NCI-H345 treated with DMSO at 0.1 percent for 48 hours (cell line): ENCODE results near the gene COPS9.

Experiments used
- DNase-seq: peaks from one replicate; lab custom pipeline; 2025; ENCODE audit not compliant: unreplicated experiment; lab: John Stamatoyannopoulos, UW

The COPS9 gene

DNA sequence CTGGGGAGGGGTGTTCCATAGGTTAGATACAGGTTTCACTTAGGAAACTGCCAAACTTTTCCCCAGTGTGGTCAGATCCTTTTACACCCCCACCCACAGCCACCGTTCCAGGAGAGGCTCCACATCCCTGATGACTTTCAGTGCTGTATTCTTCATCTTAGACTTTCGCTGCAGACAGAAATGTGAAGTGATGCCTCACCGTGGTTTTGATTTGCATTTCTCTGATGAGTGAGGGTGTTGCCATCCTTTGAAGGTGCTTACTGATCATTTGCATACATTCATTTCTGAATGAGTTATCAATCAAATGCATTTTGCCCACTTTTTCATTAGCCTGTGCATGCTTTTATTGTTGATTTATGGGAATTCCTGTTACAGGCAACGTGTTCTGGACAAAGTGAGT lies 14.9 kb downstream of the COPS9 start:
- no peak for DNase-seq

DNA sequence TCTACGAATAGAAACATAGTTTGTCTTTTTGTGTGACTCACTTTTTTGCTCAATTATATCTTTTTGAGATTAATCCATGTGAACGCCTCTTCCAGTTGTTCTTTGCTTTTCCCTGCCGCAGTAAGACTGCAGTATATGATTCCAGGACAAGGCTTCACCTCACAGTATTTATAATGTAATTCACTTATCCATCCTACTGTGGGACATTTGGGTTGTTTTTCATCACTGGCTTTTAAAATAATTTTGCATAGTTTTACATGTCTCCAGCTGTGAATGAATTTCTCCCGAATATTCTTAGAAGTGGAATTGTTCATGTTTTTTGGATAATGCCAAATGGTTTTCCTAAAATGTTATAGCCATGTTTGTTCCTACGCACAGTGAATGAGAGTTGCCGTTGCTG lies 21.9 kb downstream of the COPS9 start:
- DNase-seq, result no peak

DNA sequence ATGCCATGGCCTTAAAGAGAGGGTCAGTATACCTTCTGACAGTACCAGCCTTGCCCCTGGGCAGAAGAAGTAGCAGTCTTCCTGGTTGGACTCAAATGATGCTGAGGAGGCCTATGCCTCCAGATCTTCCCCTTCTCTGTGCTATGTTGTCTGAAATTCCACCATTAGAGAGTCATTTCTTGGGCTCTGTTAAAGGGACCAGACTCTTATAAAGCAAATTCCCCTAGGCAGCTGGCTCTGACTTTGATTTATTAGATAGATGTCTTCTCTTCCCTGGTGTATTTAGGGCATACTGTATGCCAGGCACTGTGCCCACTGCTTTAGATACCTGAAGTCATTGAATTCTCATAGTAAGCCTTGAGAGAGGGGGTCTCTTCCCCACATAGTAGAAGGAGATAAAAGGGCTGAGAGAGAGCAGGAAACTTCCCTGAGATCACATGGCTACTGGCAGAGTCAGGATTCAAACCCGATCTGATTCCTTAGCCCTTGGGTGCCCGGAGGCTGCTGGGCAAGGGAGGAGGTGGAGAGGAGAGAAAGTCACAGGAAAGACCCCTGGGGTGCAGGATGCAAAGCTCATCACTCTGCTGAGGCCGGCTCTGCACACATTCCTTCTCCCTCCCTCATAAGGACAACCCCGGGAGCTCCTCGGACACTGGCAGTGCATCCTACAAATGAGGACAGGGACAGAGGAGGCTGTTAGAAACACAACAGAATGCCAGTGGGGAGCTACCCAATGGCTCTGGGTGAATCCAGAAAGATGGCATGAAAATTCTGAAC lies 23.0 kb downstream of the COPS9 start:
- no peak for DNase-seq

DNA sequence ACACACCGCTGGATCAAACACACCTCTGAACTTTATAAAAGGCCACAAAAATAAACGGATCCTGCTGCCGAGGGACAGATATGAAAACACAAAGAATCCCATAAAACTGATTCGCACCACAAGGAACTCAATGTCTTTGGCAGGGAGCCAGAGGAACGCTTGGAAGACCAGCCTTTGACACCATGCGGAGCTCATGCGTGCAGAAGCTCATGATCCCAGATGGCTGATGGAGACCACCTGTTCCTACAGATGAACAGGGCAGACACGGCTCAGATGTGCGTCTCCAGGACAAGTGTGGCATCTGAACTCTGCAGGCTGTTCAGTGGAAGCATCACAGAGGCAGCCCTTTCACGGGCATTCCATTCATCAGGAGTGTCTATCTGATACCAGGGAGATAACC lies 24.9 kb downstream of the COPS9 start:
- no peak for DNase-seq

DNA sequence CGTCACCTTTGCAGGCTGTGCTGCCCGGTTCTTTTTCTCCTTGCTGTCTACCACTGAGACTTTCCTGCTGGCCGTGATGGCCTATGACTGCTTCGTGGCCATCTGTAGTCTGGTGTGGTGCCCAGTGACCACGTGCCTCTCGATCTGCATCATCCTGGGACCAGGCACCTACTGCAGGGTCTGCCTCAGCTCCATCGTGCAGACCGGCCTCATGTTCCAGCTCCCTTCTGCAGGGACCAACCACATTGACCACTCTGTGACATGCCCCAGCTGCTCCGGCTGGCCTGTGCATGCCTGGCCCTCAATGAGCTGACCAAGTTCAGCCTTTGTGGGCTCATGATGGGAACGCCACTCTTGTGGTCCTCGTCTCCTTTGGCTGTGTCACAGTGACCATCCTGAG lies 26.7 kb downstream of the COPS9 start:
- no peak for DNase-seq

DNA sequence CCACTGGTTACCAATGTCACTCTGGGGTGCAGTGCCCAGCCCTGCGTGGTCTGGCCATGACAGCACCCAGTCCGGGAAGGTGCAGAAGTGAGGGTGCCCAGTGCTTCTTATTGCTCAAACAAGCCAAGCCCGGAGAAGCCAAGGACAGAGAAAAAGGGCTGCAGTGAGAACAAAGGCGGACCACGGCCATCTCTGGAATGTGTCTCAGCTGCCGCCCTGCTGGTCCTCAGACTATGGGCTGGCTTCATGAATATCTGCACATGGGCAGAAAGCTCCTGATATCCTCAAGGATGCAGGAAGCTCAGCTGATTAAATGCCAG lies 28.7 kb downstream of the COPS9 start:
- DNase-seq, result no peak

DNA sequence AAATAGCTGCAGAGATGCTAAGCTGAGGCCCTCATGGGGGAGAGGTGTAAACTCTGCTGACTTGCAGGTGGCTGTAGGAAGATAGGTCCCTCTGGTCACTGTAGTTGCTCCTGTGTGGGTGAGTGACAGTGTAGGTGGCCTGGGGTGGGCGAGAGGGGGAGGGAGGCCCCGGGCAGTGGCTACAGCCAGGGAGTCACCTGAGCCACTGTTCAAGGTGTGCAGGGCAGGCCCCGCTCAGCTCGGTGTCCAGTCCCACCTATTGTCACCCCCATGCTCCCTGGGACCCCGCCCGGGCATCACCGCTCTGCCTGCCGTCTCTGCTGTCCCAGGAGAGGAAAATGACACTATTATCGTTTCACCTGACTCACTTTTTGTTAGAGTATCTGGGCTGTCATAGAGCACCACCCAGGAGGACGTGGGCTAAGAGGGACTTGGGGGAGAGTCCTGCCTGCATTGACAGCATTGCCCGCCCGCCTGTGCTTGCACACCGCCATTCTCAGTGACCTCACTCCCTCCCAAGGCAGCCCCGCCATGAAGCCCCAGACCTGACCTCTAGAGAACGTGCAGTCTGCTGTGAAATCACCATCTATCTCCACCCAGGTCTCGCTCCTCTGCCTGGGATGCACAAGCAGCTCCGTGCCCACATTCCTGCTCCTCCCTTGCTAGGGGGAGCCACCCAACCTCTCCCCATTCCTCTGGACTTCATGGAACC lies 29.2 kb downstream of the COPS9 start:
- no peak for DNase-seq

DNA sequence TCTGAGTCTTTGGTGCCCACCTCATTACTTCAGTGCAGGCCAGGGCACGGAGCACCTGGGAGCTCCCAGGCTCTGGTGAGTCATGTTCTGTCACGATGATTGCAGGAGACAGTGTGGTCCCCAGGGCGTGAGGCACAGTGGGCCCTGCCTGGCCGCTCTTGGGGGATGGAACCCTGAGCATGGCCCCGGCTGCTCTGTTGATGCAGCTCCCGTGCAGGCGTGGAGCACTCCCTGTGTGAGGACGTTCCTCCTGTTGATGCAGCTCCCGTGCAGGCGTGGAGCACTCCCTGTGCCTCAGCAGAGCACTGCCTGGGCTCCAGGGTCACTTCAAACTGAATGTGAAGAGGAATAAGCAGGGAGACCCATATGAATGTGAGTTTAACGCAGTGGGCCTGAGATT lies 30.1 kb downstream of the COPS9 start:
- no peak for DNase-seq

DNA sequence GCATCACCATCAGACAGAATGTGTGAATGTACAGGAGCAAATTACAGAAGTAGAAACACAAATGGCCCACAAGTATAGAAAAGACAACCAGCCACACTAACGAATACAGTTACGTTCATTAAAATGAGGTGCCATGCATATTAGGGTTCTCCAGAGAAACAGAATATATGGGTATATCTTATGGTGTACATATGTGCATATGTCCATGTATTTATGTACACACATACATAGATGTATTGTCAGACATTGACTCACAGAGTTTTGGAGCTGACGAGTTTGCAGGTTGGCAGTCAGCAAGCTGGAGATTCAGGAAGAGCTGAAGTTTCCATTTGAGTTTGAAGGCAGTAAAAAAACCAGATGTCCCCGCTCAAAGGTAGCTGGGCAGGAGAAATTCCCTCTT lies 33.0 kb downstream of the COPS9 start:
- no peak for DNase-seq

DNA sequence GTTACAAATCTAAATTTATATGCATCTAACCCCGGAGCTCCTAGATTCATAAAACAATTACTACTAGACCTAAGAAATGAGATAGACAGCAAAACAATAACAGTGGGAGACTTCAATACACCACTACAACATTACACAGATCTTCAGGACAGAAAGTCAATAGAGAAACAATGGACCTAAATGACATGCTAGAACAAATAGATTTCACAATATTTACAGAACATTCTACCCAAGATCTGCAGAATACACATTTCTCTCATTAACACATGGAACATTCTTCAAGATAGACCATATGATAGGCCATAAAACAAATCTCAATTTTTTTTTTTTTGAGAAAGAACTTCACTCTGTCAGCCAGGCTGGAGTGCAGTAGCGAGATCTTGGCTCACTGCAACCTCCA lies 37.8 kb downstream of the COPS9 start:
- no peak for DNase-seq

DNA sequence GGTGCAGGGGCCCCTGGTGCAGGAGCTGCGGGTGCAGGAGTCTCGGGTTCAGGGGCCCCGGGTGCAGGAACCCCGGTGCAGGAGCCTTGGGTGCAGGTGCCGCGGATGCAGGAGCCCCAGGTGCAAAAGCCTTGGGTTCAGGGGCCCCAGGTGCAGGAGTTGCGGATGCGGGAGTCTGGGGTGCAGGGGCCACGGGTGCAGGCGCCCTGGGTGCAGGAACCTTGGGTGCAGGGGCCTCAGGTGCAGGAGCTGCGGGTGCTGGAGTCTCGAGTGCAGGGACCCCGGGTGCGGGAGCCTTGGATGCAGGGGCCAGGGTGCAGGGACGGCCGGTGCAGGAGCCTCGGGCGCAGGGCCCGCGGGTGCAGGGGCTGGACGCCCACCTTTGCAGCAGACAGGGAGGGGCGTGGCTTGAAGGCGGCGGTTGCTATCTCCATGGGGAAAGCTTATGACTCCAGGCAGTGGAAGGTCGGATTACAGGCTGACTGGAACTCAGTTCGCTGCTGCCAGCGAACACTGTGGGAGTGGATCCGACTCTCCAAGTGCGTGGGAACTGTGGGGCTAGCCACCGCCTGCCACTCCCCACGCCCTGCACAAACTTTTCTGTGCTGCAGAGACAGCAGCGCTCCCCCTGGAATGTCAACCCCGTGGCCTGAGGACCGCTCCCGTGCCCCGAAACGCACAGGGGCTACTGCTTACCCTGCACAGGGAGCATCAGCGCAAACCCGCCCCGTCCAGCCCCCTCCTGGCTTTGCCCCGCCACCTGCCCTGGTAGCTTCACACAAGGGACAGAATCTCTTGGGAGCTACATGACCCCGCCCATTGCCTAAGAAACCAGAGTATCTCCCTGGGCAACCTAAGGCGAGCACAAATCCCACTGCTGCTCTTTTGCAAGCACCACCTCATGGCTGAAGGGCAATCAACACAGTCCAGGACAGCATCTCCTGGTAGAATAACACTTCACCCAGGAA lies 40.3 kb downstream of the COPS9 start:
- peak; percentile 4 for DNase-seq

DNA sequence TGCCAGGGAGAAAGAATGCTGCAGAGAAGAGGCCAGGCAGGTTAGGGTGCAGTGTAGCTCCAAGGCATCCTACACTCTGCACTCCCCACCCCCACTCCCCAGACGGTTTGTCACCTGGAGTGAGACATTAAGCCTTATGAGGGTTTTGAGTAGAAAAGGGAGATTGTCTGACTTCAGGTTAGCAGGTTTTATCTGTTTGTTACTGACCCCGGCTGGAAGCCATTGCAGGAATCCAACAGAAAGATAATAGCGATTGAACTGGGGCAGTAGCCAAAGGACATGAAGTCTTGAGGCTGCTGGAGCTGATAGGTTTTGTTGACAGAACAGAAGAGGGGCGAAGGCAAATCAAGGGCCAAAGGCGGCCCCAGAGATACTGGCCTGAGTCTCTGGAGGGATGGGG lies 46.8 kb downstream of the COPS9 start:
- no peak for DNase-seq

DNA sequence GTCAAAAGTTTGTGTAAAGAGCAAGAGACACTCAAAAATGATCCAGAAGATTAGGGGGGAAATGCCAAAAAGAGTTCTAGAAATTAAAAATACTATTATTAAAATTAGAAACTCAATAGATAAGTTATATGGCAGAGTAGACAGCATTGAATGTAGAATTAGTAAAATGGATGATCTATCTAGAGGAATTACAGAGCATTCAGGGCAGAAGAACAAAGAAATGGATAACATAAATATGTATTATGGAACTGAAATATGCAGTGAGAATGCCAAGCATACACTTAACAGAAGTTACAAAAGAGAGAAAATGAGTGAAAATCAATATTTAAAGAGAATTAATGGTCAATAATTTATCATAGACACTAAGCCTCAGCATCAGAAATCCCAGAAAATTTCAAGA lies 49.5 kb downstream of the COPS9 start:
- DNase-seq, result no peak
